AG04449 (cell line): ENCODE results near the gene DSE.

Experiments
- CTCF ChIA-PET: fragments of 350-600 bp; formaldehyde crosslinking; extraction: SDS; loops from one replicate; lab custom pipeline; 2021; ENCODE audit warnings: antibody characterized with exemption; lab: Yijun Ruan, JAX
- POLR2A ChIA-PET: fragments of 400-600, 350-600 bp; formaldehyde crosslinking; extraction: SDS; loops from one replicate; lab custom pipeline; 2020; ENCODE audit warnings: antibody characterized with exemption, inconsistent platforms; lab: Yijun Ruan, JAX
- DNase-seq: peaks from one replicate; pipeline ENCODE4 v3.0.0-alpha.2; 2010; ENCODE audit warnings: low read depth, low spot score
- H3K4me3 ChIP-seq: 2 replicates; pipeline ENCODE4 v1.5.1; 2011; ENCODE audit warnings: low read depth, mild to moderate bottlenecking, control low read depth, low read length
- TF ChIP-seq, protein P1 (sequence below): IDR thresholded peaks from one replicate; pipeline ENCODE4 v1.5.1; 2011; ENCODE audit warnings: mild to moderate bottlenecking, moderate library complexity, low read length, control low read depth, inconsistent platforms; ENCODE audit not compliant: insufficient read depth; ENCODE audit errors: missing control alignments

DSE gene

DNA sequence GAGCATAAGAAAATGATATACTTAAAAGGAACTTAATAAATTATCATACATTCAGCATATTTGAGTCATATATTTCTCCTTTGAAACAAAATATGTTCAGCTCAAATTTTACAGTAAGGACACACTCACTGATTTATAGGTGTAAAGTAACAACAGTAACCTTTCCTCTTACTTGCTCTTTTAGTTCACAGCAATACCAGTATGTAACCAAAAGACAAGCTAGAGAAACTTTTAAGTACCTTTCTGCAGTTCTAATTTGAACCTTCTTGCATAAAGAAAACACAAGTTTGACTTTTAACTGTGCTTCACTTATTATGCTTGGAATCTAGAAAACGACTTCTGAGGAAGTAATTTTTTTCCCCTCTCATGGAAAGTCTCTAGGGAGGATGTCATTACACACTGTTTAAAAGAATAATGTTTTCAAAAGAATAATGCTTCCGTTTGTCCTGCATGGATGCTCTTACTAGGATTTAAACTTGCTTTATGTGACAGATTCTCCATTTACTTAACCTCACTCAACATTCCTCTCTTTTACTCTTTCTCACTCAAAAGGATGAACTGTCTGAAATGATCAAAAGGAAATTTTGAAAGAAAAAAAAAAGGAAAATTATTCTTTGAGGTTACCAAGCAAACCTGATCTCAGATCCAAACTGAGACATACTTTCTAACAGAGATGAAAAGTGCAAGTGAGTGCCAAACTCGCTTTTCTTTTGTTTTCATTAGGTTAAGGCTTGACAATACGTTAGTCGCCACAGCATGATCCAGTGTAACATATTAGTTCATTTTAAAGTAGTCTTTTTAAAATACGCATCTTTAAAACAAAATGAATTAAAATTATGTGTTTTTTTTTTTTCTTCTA lies 68.1 kb downstream of the DSE start:
- CTCF ChIA-PET, result interaction anchor here (1.0 to 3.5 kb wide), 5 partner anchors 39 to 170 kb away, joined by 3 to 16 read pairs (median 5); no protein-coding TSS in a partner anchor
- DNase-seq, result no peak
- no peak overlapping the region for H3K4me3 ChIP-seq
- TF ChIP-seq, protein P1, sequence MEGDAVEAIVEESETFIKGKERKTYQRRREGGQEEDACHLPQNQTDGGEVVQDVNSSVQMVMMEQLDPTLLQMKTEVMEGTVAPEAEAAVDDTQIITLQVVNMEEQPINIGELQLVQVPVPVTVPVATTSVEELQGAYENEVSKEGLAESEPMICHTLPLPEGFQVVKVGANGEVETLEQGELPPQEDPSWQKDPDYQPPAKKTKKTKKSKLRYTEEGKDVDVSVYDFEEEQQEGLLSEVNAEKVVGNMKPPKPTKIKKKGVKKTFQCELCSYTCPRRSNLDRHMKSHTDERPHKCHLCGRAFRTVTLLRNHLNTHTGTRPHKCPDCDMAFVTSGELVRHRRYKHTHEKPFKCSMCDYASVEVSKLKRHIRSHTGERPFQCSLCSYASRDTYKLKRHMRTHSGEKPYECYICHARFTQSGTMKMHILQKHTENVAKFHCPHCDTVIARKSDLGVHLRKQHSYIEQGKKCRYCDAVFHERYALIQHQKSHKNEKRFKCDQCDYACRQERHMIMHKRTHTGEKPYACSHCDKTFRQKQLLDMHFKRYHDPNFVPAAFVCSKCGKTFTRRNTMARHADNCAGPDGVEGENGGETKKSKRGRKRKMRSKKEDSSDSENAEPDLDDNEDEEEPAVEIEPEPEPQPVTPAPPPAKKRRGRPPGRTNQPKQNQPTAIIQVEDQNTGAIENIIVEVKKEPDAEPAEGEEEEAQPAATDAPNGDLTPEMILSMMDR, result no peak
- POLR2A ChIA-PET, result no interaction called here

DNA sequence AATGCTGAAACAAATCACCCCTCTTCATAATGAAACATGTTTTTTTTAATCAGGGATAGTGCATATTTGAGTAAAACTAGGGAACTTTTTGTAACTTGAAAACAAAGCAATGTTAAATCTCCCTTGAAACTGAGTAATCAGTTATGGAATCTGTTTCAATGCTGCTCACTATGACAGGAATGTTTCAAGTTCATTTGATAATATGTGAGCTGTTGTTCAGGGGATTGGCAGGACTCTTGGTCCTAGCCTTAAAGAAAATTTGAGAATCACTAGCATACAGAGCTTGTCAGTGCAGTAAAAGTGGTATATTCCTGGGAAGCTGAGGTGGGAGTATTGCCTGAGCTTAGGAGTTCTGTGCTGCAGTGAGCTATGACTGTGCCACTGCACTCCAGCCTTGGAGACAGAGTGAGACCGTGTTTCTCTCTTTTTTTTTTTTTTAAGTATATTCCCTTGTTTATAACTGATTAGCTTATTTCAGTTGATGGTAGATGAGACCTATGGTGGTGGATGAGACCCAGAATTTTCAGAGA lies 68.8 kb downstream of the DSE start:
- DNase-seq, result peak; percentile 23
- TF ChIP-seq, protein P1, result no peak
- ChIA-PET POLR2A (no interaction called here), CTCF (interaction anchor here (0.7 to 3.5 kb wide), 7 partner anchors 12 to 205 kb away, joined by 3 to 16 read pairs (median 4); no protein-coding TSS in a partner anchor)
- H3K4me3 ChIP-seq, result no peak overlapping the region

DNA sequence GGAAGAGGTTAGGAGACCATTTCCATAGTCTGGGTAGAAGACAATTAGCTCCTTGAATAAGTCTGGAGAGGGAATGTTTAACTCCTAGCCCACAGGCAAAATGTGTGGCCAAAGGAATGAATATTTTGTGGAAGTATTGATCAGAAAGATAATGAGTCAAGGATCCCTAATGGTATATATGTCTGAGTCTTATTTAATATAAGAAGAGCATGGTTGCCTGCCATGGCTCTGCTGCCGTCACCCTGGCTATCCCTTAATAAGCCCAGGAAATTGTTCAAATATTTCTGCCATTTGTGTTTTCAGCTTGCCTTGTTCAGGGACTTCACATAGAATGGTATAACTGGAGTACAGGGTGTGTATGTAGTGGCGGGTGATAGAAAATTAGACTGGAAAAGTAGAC lies 72.4 kb downstream of the DSE start:
- no peak for DNase-seq
- ChIA-PET POLR2A (no interaction called here), CTCF (interaction anchor here (0.6 to 5.6 kb wide), 9 partner anchors 10 to 174 kb away, joined by 3 to 49 read pairs (median 4); partner anchors contain the start of gene CALHM5)
- TF ChIP-seq, protein P1, result no peak
- H3K4me3 ChIP-seq, result no peak overlapping the region

DNA sequence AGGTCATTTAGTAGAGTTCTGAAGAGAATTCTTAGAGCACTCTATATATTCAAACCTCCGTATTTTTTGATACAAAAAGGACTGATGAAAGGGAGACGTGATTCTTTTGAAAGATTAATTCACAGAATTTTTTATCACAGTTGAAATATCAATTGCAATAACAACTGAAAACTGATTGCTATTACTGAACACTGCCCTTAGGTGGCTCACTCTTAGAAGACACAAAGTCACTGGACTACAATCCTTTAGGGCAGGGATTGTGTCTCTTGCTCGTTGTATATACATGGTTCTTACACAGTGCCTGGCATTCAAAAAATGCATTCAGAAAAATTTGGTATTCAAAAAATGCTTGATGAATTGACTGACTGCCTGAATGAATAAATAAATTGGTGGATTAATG lies 73.3 kb downstream of the DSE start:
- no peak for DNase-seq
- CTCF ChIA-PET, result interaction anchor here (0.6 to 5.6 kb wide), 14 partner anchors 10 to 227 kb away, joined by 3 to 49 read pairs (median 4); partner anchors contain the start of genes CALHM5, RWDD1 and TSPYL1
- POLR2A ChIA-PET, result no interaction called here
- TF ChIP-seq, protein P1, result peak; percentile 56
- H3K4me3 ChIP-seq, result no peak overlapping the region

DNA sequence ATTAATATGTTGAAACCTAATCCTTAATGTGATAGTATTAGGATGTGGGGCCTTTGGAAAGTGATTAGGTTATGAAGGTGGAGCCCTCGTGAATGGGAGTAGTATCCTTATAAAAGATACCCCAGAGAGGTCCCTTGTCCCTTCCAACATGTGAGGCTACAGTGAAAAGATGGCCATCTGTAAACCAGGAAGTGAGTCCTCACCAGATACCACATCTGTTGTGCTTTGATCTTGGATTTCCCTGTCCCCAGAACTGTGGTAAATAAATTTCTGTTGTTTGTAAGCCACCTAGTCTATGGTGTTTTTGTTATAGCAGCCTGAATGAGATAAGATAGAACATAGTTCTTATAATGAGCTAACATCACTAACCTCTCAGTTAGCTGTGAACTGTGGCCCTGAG lies 73.8 kb downstream of the DSE start:
- POLR2A ChIA-PET, result no interaction called here
- TF ChIP-seq, protein P1, result no peak
- CTCF ChIA-PET, result interaction anchor here (0.6 to 5.6 kb wide), 19 partner anchors 8 to 228 kb away, joined by 3 to 49 read pairs (median 4); partner anchors contain the start of genes RWDD1 and TSPYL1
- DNase-seq, result no peak
- no peak overlapping the region for H3K4me3 ChIP-seq

DNA sequence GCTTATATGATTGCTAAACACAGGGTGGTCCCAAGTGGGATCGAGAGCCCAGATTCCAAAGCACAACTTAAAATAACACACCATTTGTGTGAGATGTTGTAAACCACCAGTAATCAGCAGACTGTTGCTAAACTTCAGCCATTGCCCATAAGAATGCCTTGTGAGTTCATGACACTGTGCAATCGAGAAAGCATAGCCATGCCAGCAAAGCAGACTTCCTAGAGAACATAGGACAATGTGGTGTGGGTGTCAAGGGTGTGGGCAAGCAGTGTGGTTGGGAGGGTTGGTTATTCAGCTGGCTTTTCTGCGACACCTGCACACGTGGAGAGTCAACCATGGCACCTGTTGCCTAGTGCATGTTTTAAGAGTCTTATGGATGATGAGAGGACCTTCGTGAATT lies 74.4 kb downstream of the DSE start:
- no peak overlapping the region for H3K4me3 ChIP-seq
- ChIA-PET CTCF (interaction anchor here (0.8 to 5.6 kb wide), 17 partner anchors 9 to 228 kb away, joined by 3 to 49 read pairs (median 4); partner anchors contain the start of gene TSPYL1), POLR2A (no interaction called here)
- TF ChIP-seq, protein P1, result no peak
- no peak for DNase-seq
